Measurements from ENCODE around the gene CALCR. TPM values are rescaled to one million over a fixed set of nuclear protein-coding genes. Genes with fewer than 3 reads are reported as not detected.
"Not testable (repeated sequence)": the region's sequence is repeated elsewhere in the genome, so short reads cannot be mapped to it uniquely, and the experiment has no call there.

The CALCR gene
- total RNA-seq = not detected
- long read RNA-seq = 0 reads

- DNase-seq (no peak), ATAC-seq (no peak)
- intact Hi-C loops (cut with DNase I, micrococcal nuclease) = no loop called here
These were observed at the start of gene CALCR for GRCh38 chr7:93574646-93575554. Gene CALCR, minus strand, starts transcription at chr7:93574724. Its CDS starts 87,743 bp downstream, at chr7:93486981.

- DNase-seq = no peak
- no peak for ATAC-seq
- intact Hi-C loops (cut with DNase I, micrococcal nuclease) = no loop called here
These were observed 49.3 kb upstream of the CALCR start for GRCh38 chr7:93623816-93624215.

GRCh38 chr7:93622036-93623033 lies 47.8 kb upstream of the CALCR start:
- ATAC-seq (no peak), DNase-seq (no peak)

GRCh38 chr7:93620864-93621263 lies 46.3 kb upstream of the CALCR start:
- intact Hi-C loops (cut with DNase I, micrococcal nuclease) = no loop called here
- DNase-seq = no peak
- no peak for ATAC-seq

More at GRCh38 chr7:93622036-93623033, 47.8 kb upstream of the CALCR start:
- intact Hi-C loops (cut with DNase I, micrococcal nuclease) = no loop called here

- intact Hi-C loops (cut with DNase I, micrococcal nuclease) = no loop called here
- ATAC-seq (no peak), DNase-seq (no peak)
These were observed 45.5 kb upstream of the CALCR start for GRCh38 chr7:93620057-93620456.

- DNase-seq (no peak), ATAC-seq (no peak)
- intact Hi-C loops (cut with DNase I, micrococcal nuclease) = no loop called here
These were observed 26.8 kb upstream of the CALCR start for GRCh38 chr7:93601363-93601762.

GRCh38 chr7:93594250-93594649 lies 19.7 kb upstream of the CALCR start:
- ATAC-seq (no peak), DNase-seq (no peak)
- intact Hi-C loops (cut with DNase I, micrococcal nuclease) = no loop called here

- DNase-seq (no peak), ATAC-seq (no peak)
- intact Hi-C loops (cut with DNase I, micrococcal nuclease) = no loop called here
These were observed 18.2 kb upstream of the CALCR start for GRCh38 chr7:93592588-93593266.

GRCh38 chr7:93591224-93592050 lies 16.9 kb upstream of the CALCR start:
- DNase-seq; ATAC-seq; intact Hi-C loops (cut with DNase I, micrococcal nuclease): not testable (repeated sequence)

GRCh38 chr7:93586479-93586865 lies 11.9 kb upstream of the CALCR start:
- intact Hi-C loops (cut with DNase I, micrococcal nuclease); ATAC-seq: not testable (repeated sequence)

GRCh38 chr7:93585694-93586478 lies 11.4 kb upstream of the CALCR start:
- DNase-seq; ATAC-seq; intact Hi-C loops (cut with DNase I, micrococcal nuclease): not testable (repeated sequence)

More at GRCh38 chr7:93586479-93586865, 11.9 kb upstream of the CALCR start:
- DNase-seq = not testable (repeated sequence)

- DNase-seq = no peak
- ATAC-seq = no peak
- intact Hi-C loops (cut with DNase I, micrococcal nuclease) = no loop called here
These were observed 4.9 kb upstream of the CALCR start for GRCh38 chr7:93579431-93579830.

GRCh38 chr7:93578762-93579161 lies 4.2 kb upstream of the CALCR start:
- peak; percentile 82 for ATAC-seq

GRCh38 chr7:93575555-93576399 lies 1.3 kb upstream of the CALCR start:
- intact Hi-C loops (cut with DNase I, micrococcal nuclease) = no loop called here
- ATAC-seq = no peak
- DNase-seq = no peak

More at GRCh38 chr7:93578762-93579161, 4.2 kb upstream of the CALCR start:
- no peak for DNase-seq
- intact Hi-C loops (cut with DNase I, micrococcal nuclease) = no loop called here

- ATAC-seq (no peak), DNase-seq (no peak)
- intact Hi-C loops (cut with DNase I, micrococcal nuclease) = no loop called here
These were observed 267 bp downstream of the CALCR start for GRCh38 chr7:93574269-93574645.

- DNase-seq (no peak), ATAC-seq (no peak)
- intact Hi-C loops (cut with DNase I, micrococcal nuclease) = no loop called here
These were observed 5.3 kb downstream of the CALCR start for GRCh38 chr7:93569189-93569588.

Measured in left colon (tissue), 2 donors.